GM12878 (cell line): Measurements from ENCODE around the gene MRPL23. TPM values are rescaled to one million over a fixed set of nuclear protein-coding genes. Genes with fewer than 3 reads are reported as not detected.

Source experiments
- ATAC-seq: fragments of 200-7000 bp; cut with Tn5 transposase; 3 replicates; pipeline ENCODE4 v1.9.1; 2020; ENCODE audit warnings: mild to moderate bottlenecking, moderate library complexity
- BruUV-seq: library from RNA; stranded (reverse); fragments of 400-500 nt; replicated peaks from 2 replicates; lab custom pipeline; 2021; lab: Mats Ljungman, UMichigan
- CTCF ChIA-PET: fragments of 300-600 bp; sonication (Branson Sonifier 250); formaldehyde crosslinking; extraction: SDS; loops from one replicate; lab custom pipeline; 2021; ENCODE audit warnings: inconsistent platforms; lab: Yijun Ruan, JAX
- POLR2A ChIA-PET: fragments of 350-600 bp; formaldehyde crosslinking; extraction: SDS; loops from one replicate; lab custom pipeline; 2021; ENCODE audit warnings: inconsistent platforms; lab: Charles Lee
- RAD21 ChIA-PET: fragments of 300-600 bp; sonication (Branson Sonifier 250); formaldehyde crosslinking; loops from one replicate; lab custom pipeline; 2023; ENCODE audit warnings: antibody characterized with exemption; ENCODE audit not compliant: unreplicated experiment; lab: Charles Lee
- SMC1A ChIA-PET: fragments of 300-600 bp; sonication (Branson Sonifier 250); formaldehyde crosslinking; loops from one replicate; lab custom pipeline; 2023; ENCODE audit not compliant: unreplicated experiment, uncharacterized antibody; lab: Charles Lee
- DNase-seq: peaks from one replicate; pipeline ENCODE4 v3.0.0-alpha.2; 2011; ENCODE audit warnings: low read depth, low spot score
- FAIRE-seq: peaks from 3 replicates; lab custom pipeline; 2011; peaks lifted over from hg19 to GRCh38; lab: Jason Lieb, UNC
- H2AFZ ChIP-seq: 2 replicates; pipeline ENCODE4 v1.6.0; 2011; ENCODE audit warnings: low read depth, low read length, control low read depth; ENCODE audit not compliant: control insufficient read depth
- H3K27ac ChIP-seq: 2 replicates; pipeline ENCODE4 v1.5.1; 2011; ENCODE audit warnings: control low read depth; ENCODE audit not compliant: control insufficient read depth, insufficient read depth
- H3K27me3 ChIP-seq, 2 experiments: replicated peaks in 1 of 2; 2 replicates each; pipeline versions ENCODE4 v1.6.0 to v1.6.1; 2011; ENCODE audit warnings: low read length in 1 of 2; ENCODE audit not compliant: control insufficient read depth in 2 of 2, insufficient read depth in 2 of 2
- H3K36me3 ChIP-seq, 2 experiments: 2 replicates each; pipeline ENCODE4 v1.5.1; 2011; ENCODE audit warnings: low read length in 1 of 2; ENCODE audit not compliant: control insufficient read depth in 2 of 2, insufficient read depth in 2 of 2
- H3K4me1 ChIP-seq: 2 replicates; pipeline ENCODE4 v1.6.1; 2011; ENCODE audit warnings: mild to moderate bottlenecking, low read length, moderate library complexity, mixed read lengths; ENCODE audit not compliant: control insufficient read depth, insufficient read depth
- H3K4me2 ChIP-seq: 2 replicates; pipeline ENCODE4 v1.6.0; 2011; ENCODE audit warnings: control low read depth; ENCODE audit not compliant: control insufficient read depth, insufficient read depth
- H3K4me3 ChIP-seq: fragments of 200-600 bp; sonication (generic); 2 replicates; pipeline ENCODE4 v1.5.1; 2016
- H3K79me2 ChIP-seq: 2 replicates; pipeline ENCODE4 v1.6.0; 2011; ENCODE audit warnings: low read length; ENCODE audit not compliant: control insufficient read depth, insufficient read depth
- H3K9ac ChIP-seq: 2 replicates; pipeline ENCODE4 v1.8.0; 2011; ENCODE audit warnings: low read length, control low read depth, mixed read lengths; ENCODE audit not compliant: control insufficient read depth, insufficient read depth
- H3K9me3 ChIP-seq: replicated peaks from 3 replicates; pipeline ENCODE4 v1.5.1; 2011; ENCODE audit warnings: mild to moderate bottlenecking, low read length; ENCODE audit not compliant: control insufficient read depth, insufficient read depth
- H4K20me1 ChIP-seq: 2 replicates; pipeline ENCODE4 v1.6.0; 2011; ENCODE audit not compliant: control insufficient read depth, insufficient read depth
- CREM ChIP-seq: IDR thresholded peaks from 2 replicates; pipeline ENCODE4 v1.6.1; 2014; ENCODE audit warnings: antibody characterized with exemption, low read depth
- POU2F2 ChIP-seq: IDR thresholded peaks from 3 replicates; pipeline ENCODE4 v1.6.1; 2011; ENCODE audit warnings: low read depth, mild to moderate bottlenecking, low read length, borderline replicate concordance
- WGBS: methylation state at CpG from one replicate; pipeline ENCODE4 v1.1.6; 2016; ENCODE audit warnings: low lambda C conversion rate; ENCODE audit not compliant: insufficient replicate concordance, insufficient coverage; ENCODE audit errors: missing lambda C conversion rate; 5-methylcytosine and 5-hydroxymethylcytosine counted together
- in situ Hi-C: fragments of 300-500 bp; cut with MboI; formaldehyde crosslinking; loops from 9 replicates; pipeline ENCODE4 v1.14.3; 2018; ENCODE audit warnings: mixed read lengths
- intact Hi-C: fragments of 100-400 bp; cut with micrococcal nuclease; formaldehyde crosslinking; loops from one replicate; pipeline ENCODE4 v1.14.2; 2022; ENCODE audit not compliant: unreplicated experiment
- polyA plus RNA-seq, 11 experiments: library from polyadenylated mRNA; depleted of rRNA in 4 of 11; unstranded in 6 of 11; stranded (reverse) in 5 of 11; fragments of >200 nt; fragmentation: Nextera tagmentation in 4 of 11; fragmentation: Illumina TruSeq in 1 of 11; extraction: Ambion mirVana in 4 of 11; extraction: Trizol in 1 of 11; gene quantifications; 1 replicate in 1 of 11; 2 replicates in 10 of 11; pipeline versions ENCODE4 v1.2.1 to v1.2.3, GENCODE V29; 2011 to 2016; ENCODE audit warnings: inconsistent platforms in 2 of 11, missing spikeins in 2 of 11, low read depth in 1 of 11
- total RNA-seq, 4 experiments: library from RNA; depleted of rRNA in 3 of 4; stranded (reverse); fragments of >200 nt in 3 of 4; fragmentation: Illumina TruSeq in 1 of 4; extraction: Trizol in 1 of 4; gene quantifications; 2 replicates each; pipeline versions ENCODE4 v1.2.1 to v1.2.3, GENCODE V29; 2013 to 2021
- TF ChIP-seq, protein P1 (sequence below): fragments of 450-650 bp; IDR thresholded peaks from 2 replicates; pipeline ENCODE4 v1.6.1; 2018; ENCODE audit warnings: mild to moderate bottlenecking, low read depth, moderate library complexity; ENCODE audit not compliant: partially characterized antibody
- TF ChIP-seq, protein P2 (sequence below): fragments of 450-650 bp; formaldehyde crosslinking; IDR thresholded peaks from 2 replicates; pipeline ENCODE4 v1.4.0; 2022; ENCODE audit warnings: mild to moderate bottlenecking, moderate library complexity

The MRPL23 gene
- total and polyA plus RNA-seq, 10 of the 15 experiments (the other 5 are each of a cell fraction or from before 2014, with no cell fraction given): 1.6 to 207 (median 126) TPM

DNA sequence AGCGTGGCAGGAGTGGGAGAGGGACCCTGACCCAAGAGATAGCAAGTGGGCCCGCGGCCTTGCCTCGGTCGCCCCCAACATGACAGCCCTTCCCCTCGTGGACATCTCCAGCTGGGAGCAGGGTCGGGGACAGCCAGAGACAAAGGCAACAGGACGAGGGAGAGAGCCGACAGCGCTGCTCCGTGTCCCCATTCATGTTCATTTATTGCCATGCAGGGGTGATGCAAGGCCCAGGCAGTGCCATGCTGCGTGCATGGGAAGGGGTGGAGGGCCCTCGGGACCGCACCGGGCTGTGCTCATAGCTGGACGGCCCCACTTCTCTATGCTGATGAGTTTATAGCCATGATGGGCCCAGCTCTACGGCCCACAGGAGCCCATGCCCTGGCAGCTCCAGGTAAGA, 12.7 kb downstream of the MRPL23 start (continued):
- TF ChIP-seq, protein P1, sequence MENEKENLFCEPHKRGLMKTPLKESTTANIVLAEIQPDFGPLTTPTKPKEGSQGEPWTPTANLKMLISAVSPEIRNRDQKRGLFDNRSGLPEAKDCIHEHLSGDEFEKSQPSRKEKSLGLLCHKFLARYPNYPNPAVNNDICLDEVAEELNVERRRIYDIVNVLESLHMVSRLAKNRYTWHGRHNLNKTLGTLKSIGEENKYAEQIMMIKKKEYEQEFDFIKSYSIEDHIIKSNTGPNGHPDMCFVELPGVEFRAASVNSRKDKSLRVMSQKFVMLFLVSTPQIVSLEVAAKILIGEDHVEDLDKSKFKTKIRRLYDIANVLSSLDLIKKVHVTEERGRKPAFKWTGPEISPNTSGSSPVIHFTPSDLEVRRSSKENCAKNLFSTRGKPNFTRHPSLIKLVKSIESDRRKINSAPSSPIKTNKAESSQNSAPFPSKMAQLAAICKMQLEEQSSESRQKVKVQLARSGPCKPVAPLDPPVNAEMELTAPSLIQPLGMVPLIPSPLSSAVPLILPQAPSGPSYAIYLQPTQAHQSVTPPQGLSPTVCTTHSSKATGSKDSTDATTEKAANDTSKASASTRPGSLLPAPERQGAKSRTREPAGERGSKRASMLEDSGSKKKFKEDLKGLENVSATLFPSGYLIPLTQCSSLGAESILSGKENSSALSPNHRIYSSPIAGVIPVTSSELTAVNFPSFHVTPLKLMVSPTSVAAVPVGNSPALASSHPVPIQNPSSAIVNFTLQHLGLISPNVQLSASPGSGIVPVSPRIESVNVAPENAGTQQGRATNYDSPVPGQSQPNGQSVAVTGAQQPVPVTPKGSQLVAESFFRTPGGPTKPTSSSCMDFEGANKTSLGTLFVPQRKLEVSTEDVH: no peak

DNA sequence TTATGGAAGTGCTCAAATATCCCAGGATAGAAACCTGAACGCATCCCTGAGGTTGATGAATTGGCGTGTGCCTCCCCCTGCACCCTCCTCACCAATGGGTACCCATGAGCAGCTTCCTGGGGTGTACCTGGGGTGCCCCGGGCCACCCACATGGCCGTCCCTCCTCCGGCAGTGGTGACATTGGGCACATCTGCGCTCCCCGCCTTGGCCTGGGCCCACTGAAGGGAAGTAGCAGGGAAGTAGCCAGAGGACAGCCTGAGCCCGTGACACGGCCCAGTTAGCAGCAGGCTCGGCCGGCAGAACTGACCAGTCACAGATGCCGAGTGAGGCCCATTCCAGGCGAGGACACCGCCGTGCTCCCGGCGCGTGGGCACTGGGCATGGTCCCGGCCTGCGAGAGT, 16.7 kb downstream of the MRPL23 start:
- Histone ChIP-seq H3K4me1 (no peaks in the 10 kb centered on the region), H3K36me3 (no peaks in the 10 kb centered on the region)
- no peak for ATAC-seq
- WGBS: 95% methylated on average over 4 of the region's 20 CpGs
- RAD21 ChIA-PET: no interaction called here
- TF ChIP-seq CREM (no peak), POU2F2 (no peak)
- TF ChIP-seq, protein P2, sequence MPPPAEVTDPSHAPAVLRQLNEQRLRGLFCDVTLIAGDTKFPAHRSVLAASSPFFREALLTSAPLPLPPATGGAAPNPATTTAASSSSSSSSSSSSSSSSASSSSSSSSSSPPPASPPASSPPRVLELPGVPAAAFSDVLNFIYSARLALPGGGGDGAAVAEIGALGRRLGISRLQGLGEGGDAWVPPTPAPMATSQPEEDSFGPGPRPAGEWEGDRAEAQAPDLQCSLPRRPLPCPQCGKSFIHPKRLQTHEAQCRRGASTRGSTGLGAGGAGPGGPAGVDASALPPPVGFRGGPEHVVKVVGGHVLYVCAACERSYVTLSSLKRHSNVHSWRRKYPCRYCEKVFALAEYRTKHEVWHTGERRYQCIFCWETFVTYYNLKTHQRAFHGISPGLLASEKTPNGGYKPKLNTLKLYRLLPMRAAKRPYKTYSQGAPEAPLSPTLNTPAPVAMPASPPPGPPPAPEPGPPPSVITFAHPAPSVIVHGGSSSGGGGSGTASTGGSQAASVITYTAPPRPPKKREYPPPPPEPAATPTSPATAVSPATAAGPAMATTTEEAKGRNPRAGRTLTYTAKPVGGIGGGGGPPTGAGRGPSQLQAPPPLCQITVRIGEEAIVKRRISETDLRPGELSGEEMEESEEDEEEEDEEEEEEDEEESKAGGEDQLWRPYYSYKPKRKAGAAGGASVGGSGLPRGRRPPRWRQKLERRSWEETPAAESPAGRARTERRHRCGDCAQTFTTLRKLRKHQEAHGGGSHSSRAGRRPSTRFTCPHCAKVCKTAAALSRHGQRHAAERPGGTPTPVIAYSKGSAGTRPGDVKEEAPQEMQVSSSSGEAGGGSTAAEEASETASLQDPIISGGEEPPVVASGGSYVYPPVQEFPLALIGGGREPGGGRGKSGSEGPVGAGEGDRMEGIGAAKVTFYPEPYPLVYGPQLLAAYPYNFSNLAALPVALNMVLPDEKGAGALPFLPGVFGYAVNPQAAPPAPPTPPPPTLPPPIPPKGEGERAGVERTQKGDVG (CRISPR knock-in tag): no peak
- TF ChIP-seq, all 136 proteins: peak for 0
- Histone ChIP-seq H3K4me2 (no peak overlapping the region), H3K4me3 (no peak overlapping the region), H3K27ac (no peak overlapping the region), H2AFZ (no peak overlapping the region), H3K9me3 (no peaks in the 10 kb centered on the region), H3K27me3 (no peaks in the 10 kb centered on the region), H3K9ac (no peak overlapping the region), H4K20me1 (no peaks in the 10 kb centered on the region), H3K79me2 (no peaks in the 10 kb centered on the region)
- no peak for FAIRE-seq
- BruUV-seq: no TSS peak
- POLR2A ChIA-PET: interaction anchor here (0.6 kb wide), 1 partner anchor 62 kb away, joined by 3 read pairs; no protein-coding TSS in a partner anchor
- SMC1A ChIA-PET: no interaction called here
- in situ Hi-C loops: no loop called here
- intact Hi-C loops: no loop called here
- CTCF ChIA-PET: no interaction called here
- no peak for DNase-seq
